Liver (tissue), 9 donors: ENCODE measurements around the gene ANKRD29. TPM values are rescaled to one million over a fixed set of nuclear protein-coding genes. Genes with fewer than 3 reads are reported as not detected.

Experiments used
- DNase-seq: peaks from one replicate; pipeline ENCODE4 v3.0.0-alpha.2; 2017; ENCODE audit warnings: low spot score
- H3K27ac ChIP-seq, 2 donors: one replicate each; pipeline ENCODE4 v1.7.0; 2013; ENCODE audit warnings: inconsistent platforms in 2 of 2, low read length in 2 of 2, control low read depth in 1 of 2, low read depth in 1 of 2, mild to moderate bottlenecking in 1 of 2
- H3K27me3 ChIP-seq, 4 donors: one replicate each; pipeline versions ENCODE4 v1.6.1 to v1.7.0; 2013; ENCODE audit warnings: low read length in 3 of 4, inconsistent platforms in 1 of 4, mild to moderate bottlenecking in 1 of 4, moderate library complexity in 1 of 4; ENCODE audit not compliant: control insufficient read depth in 4 of 4, insufficient read depth in 4 of 4
- H3K36me3 ChIP-seq, 4 donors: one replicate each; pipeline versions ENCODE4 v1.6.1 to v1.7.0; 2013; ENCODE audit warnings: low read length in 3 of 4, mild to moderate bottlenecking in 3 of 4, low read depth in 1 of 4, moderate library complexity in 1 of 4; ENCODE audit not compliant: control insufficient read depth in 4 of 4, insufficient read depth in 3 of 4
- H3K4me1 ChIP-seq, 4 donors: one replicate each; pipeline versions ENCODE4 v1.6.1 to v1.7.0; 2013; ENCODE audit warnings: low read length in 3 of 4, mild to moderate bottlenecking in 3 of 4, moderate library complexity in 1 of 4; ENCODE audit not compliant: control insufficient read depth in 4 of 4, insufficient read depth in 4 of 4
- H3K4me3 ChIP-seq, 3 donors: one replicate each; pipeline versions ENCODE4 v1.6.1 to v1.7.0; 2013; ENCODE audit warnings: low read length in 3 of 3, control low read depth in 1 of 3, low read depth in 1 of 3, mild to moderate bottlenecking in 1 of 3
- H3K9ac ChIP-seq, 2 donors: one replicate each; pipeline ENCODE4 v1.7.0; 2013; ENCODE audit warnings: low read length in 2 of 2, mild to moderate bottlenecking in 2 of 2, moderate library complexity in 2 of 2, control low read depth in 1 of 2, low read depth in 1 of 2
- H3K9me3 ChIP-seq, 4 donors: one replicate each; pipeline versions ENCODE4 v1.6.1 to v1.7.0; 2013; ENCODE audit warnings: low read length in 3 of 4; ENCODE audit not compliant: control insufficient read depth in 4 of 4
- ATF3 ChIP-seq: IDR thresholded peaks from 2 replicates; pipeline ENCODE4 v1.6.1; 2016; ENCODE audit warnings: antibody characterized with exemption
- CTCF ChIP-seq: fragments of 150-350 bp; IDR thresholded peaks from 2 replicates; pipeline ENCODE4 v1.5.1; 2017; ENCODE audit warnings: improper control_type of control experiment, low read depth, low read length; ENCODE audit not compliant: missing input control
- EGR1 ChIP-seq, 2 donors: IDR thresholded peaks; 2 replicates each; pipeline ENCODE4 v1.6.1; 2016 to 2018; ENCODE audit warnings: antibody characterized with exemption in 2 of 2, low read depth in 2 of 2
- FOXA1 ChIP-seq: IDR thresholded peaks from 2 replicates; pipeline ENCODE4 v1.6.1; 2016; ENCODE audit warnings: antibody characterized with exemption
- FOXA2 ChIP-seq: IDR thresholded peaks from 2 replicates; pipeline ENCODE4 v1.6.1; 2016; ENCODE audit warnings: antibody characterized with exemption
- GABPA ChIP-seq, 2 donors: IDR thresholded peaks in 1 of 2; conservative IDR thresholded peaks in 1 of 2; 2 replicates each; pipeline ENCODE4 v1.6.1; 2016; ENCODE audit warnings: antibody characterized with exemption in 2 of 2, mild to moderate bottlenecking in 1 of 2, moderate library complexity in 1 of 2
- HNF4A ChIP-seq, 2 donors: conservative IDR thresholded peaks; 2 replicates each; pipeline ENCODE4 v1.6.1; 2016; ENCODE audit warnings: antibody characterized with exemption in 2 of 2, mild to moderate bottlenecking in 2 of 2
- HNF4G ChIP-seq: IDR thresholded peaks from 2 replicates; pipeline ENCODE4 v1.6.1; 2016; ENCODE audit warnings: antibody characterized with exemption
- JUND ChIP-seq, 2 donors: IDR thresholded peaks; 2 replicates each; pipeline ENCODE4 v1.6.1; 2016; ENCODE audit warnings: antibody characterized with exemption in 2 of 2
- NR2F2 ChIP-seq: IDR thresholded peaks from 2 replicates; pipeline ENCODE4 v1.6.1; 2016; ENCODE audit warnings: antibody characterized with exemption
- RAD21 ChIP-seq, 2 donors: IDR thresholded peaks; 2 replicates each; pipeline ENCODE4 v1.6.1; 2016; ENCODE audit warnings: antibody characterized with exemption in 2 of 2, mild to moderate bottlenecking in 2 of 2
- RXRA ChIP-seq, 2 donors: IDR thresholded peaks; 2 replicates each; pipeline ENCODE4 v1.6.1; 2017 to 2018; ENCODE audit warnings: antibody characterized with exemption in 2 of 2, mild to moderate bottlenecking in 1 of 2
- SP1 ChIP-seq: IDR thresholded peaks from 2 replicates; pipeline ENCODE4 v1.6.1; 2018; ENCODE audit warnings: antibody characterized with exemption, mild to moderate bottlenecking
- TAF1 ChIP-seq: conservative IDR thresholded peaks from 2 replicates; pipeline ENCODE4 v1.6.1; 2016; ENCODE audit warnings: antibody characterized with exemption, mild to moderate bottlenecking
- YY1 ChIP-seq: IDR thresholded peaks from 2 replicates; pipeline ENCODE4 v1.6.1; 2016; ENCODE audit warnings: antibody characterized with exemption, mild to moderate bottlenecking
- ZBTB33 ChIP-seq: IDR thresholded peaks from 2 replicates; pipeline ENCODE4 v1.6.1; 2016; ENCODE audit warnings: antibody characterized with exemption
- WGBS: extraction: QIAGEN DNeasy Blood & Tissue Kit; methylation state at CpG from one replicate; pipeline ENCODE4 v1.1.7; 2013; 5-methylcytosine and 5-hydroxymethylcytosine counted together
- polyA plus RNA-seq, 2 donors: library from polyadenylated mRNA; stranded (reverse) in 1 of 2; unstranded in 1 of 2; fragments of 200-250 nt in 1 of 2; fragments of >200 nt in 1 of 2; fragmentation: Nextera tagmentation in 1 of 2; extraction: Ambion mirVana in 1 of 2; gene quantifications; one replicate each; pipeline versions ENCODE4 v1.2.1 to v1.2.3, GENCODE V29; 2013 to 2015
- total RNA-seq, 2 donors: library from RNA; depleted of rRNA; stranded (reverse); fragments of >200 nt; gene quantifications; one replicate each; pipeline ENCODE4 v1.2.3, GENCODE V29; 2014
- TF ChIP-seq, protein P1 (sequence below): IDR thresholded peaks from 2 replicates; pipeline ENCODE4 v1.6.1; 2016; ENCODE audit warnings: antibody characterized with exemption
- TF ChIP-seq, protein P2 (sequence below): IDR thresholded peaks from 2 replicates; pipeline ENCODE4 v1.6.1; 2016; ENCODE audit warnings: antibody characterized with exemption, mild to moderate bottlenecking
- donor health status: healthy.
- donor health status: healthy.
- donor health status: healthy.
- donor health status: healthy.
- donor health status: healthy.

ANKRD29 gene
- total and polyA plus RNA-seq, 4 donors = 0.14 to 0.50 (median 0.33) TPM

GRCh38 chr18:23701017-23701416 is 38.3 kb upstream of the ANKRD29 start:
- no peak for DNase-seq
- H3K36me3 ChIP-seq = no peaks in the 10 kb centered on the region
- no peak overlapping the region for H3K4me3 ChIP-seq
- WGBS = 49% methylated on average over 2 of the region's 2 CpGs
- H3K27me3 ChIP-seq = no peaks in the 10 kb centered on the region
- no peaks in the 10 kb centered on the region for H3K9me3 ChIP-seq
- TF ChIP-seq GABPA (IDR thresholded peaks at IDR 0.05 in 1 of 2, conservative IDR thresholded peaks at IDR 0.05 in 1 of 2) (no peak), CTCF (no peak), HNF4G (no peak), FOXA1 (no peak), RXRA (IDR thresholded peaks at IDR 0.05) (no peak), RAD21 (IDR thresholded peaks at IDR 0.05) (no peak), JUND (IDR thresholded peaks at IDR 0.05) (no peak), SP1 (no peak), HNF4A (conservative IDR thresholded peaks at IDR 0.05) (no peak), ATF3 (no peak), YY1 (no peak), FOXA2 (no peak), TAF1 (no peak), EGR1 (IDR thresholded peaks at IDR 0.05; ENCODE audit: low read depth in 2 of 2) (no peak), NR2F2 (no peak), ZBTB33 (no peak)
- TF ChIP-seq, protein P1, sequence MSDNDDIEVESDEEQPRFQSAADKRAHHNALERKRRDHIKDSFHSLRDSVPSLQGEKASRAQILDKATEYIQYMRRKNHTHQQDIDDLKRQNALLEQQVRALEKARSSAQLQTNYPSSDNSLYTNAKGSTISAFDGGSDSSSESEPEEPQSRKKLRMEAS = no peak
- TF ChIP-seq, protein P2, sequence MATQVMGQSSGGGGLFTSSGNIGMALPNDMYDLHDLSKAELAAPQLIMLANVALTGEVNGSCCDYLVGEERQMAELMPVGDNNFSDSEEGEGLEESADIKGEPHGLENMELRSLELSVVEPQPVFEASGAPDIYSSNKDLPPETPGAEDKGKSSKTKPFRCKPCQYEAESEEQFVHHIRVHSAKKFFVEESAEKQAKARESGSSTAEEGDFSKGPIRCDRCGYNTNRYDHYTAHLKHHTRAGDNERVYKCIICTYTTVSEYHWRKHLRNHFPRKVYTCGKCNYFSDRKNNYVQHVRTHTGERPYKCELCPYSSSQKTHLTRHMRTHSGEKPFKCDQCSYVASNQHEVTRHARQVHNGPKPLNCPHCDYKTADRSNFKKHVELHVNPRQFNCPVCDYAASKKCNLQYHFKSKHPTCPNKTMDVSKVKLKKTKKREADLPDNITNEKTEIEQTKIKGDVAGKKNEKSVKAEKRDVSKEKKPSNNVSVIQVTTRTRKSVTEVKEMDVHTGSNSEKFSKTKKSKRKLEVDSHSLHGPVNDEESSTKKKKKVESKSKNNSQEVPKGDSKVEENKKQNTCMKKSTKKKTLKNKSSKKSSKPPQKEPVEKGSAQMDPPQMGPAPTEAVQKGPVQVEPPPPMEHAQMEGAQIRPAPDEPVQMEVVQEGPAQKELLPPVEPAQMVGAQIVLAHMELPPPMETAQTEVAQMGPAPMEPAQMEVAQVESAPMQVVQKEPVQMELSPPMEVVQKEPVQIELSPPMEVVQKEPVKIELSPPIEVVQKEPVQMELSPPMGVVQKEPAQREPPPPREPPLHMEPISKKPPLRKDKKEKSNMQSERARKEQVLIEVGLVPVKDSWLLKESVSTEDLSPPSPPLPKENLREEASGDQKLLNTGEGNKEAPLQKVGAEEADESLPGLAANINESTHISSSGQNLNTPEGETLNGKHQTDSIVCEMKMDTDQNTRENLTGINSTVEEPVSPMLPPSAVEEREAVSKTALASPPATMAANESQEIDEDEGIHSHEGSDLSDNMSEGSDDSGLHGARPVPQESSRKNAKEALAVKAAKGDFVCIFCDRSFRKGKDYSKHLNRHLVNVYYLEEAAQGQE = no peak
- no peaks in the 10 kb centered on the region for H3K4me1 ChIP-seq
- H3K9ac ChIP-seq = no peak overlapping the region
- no peak overlapping the region for H3K27ac ChIP-seq
